Gastrocnemius medialis (tissue), 4 donors: ENCODE results near the gene ARID1B. TPM values are rescaled to one million over a fixed set of nuclear protein-coding genes. Genes with fewer than 3 reads are reported as not detected.
A peak's percentile ranks its signal among the peaks of the same experiment; 100 is the strongest.

Experiments used
- ATAC-seq, 2 donors: fragments of 150-250 bp; one replicate each; pipeline ENCODE4 v1.9.1; 2016
- DNase-seq, 2 donors: peaks; one replicate each; pipeline ENCODE4 v3.0.0-alpha.2; 2019
- H3K27ac ChIP-seq, 4 donors: fragments of 200-600 bp; sonication (generic); 1 replicate in 1 of 4; 2 replicates in 3 of 4; pipeline ENCODE4 v1.5.1; 2016 to 2018; ENCODE audit warnings: mild to moderate bottlenecking in 2 of 4, moderate library complexity in 1 of 4
- H3K27me3 ChIP-seq, 3 donors: fragments of 200-600 bp; sonication (generic) in 2 of 3; 1 replicate in 1 of 3; 2 replicates in 2 of 3; pipeline versions ENCODE4 v1.5.1 to v1.6.0; 2016 to 2019; ENCODE audit warnings: mild to moderate bottlenecking in 1 of 3, moderate library complexity in 1 of 3
- H3K36me3 ChIP-seq, 2 donors: fragments of 200-600 bp; sonication (generic) in 1 of 2; one replicate each; pipeline ENCODE4 v1.5.1; 2017 to 2018
- H3K4me1 ChIP-seq, 2 donors: fragments of 200-600 bp; sonication (generic) in 1 of 2; one replicate each; pipeline ENCODE4 v1.5.1; 2016 to 2017; ENCODE audit warnings: mild to moderate bottlenecking in 2 of 2
- H3K4me3 ChIP-seq, 4 donors: fragments of 200-600 bp; sonication (generic) in 3 of 4; 1 replicate in 1 of 4; 2 replicates in 3 of 4; pipeline ENCODE4 v1.5.1; 2016 to 2019; ENCODE audit warnings: mild to moderate bottlenecking in 2 of 4
- H3K9me3 ChIP-seq, 3 donors: fragments of 200-600 bp; sonication (generic) in 2 of 3; 1 replicate in 1 of 3; 2 replicates in 2 of 3; pipeline ENCODE4 v1.5.1; 2016 to 2019
- CTCF ChIP-seq, 5 experiments: fragments of 450-650 bp in 3 of 5; fragments of 200-600 bp in 2 of 5; sonication (generic) in 2 of 5; IDR thresholded peaks in 4 of 5; conservative IDR thresholded peaks in 1 of 5; 1 replicate in 4 of 5; 2 replicates in 1 of 5; pipeline ENCODE4 v1.5.1; 2016 to 2019; ENCODE audit warnings: antibody characterized with exemption in 5 of 5, mild to moderate bottlenecking in 3 of 5, moderate library complexity in 3 of 5
- POLR2A ChIP-seq, 2 donors: fragments of 450-650 bp; IDR thresholded peaks; one replicate each; pipeline ENCODE4 v1.6.1; 2017; ENCODE audit warnings: antibody characterized with exemption in 2 of 2, mild to moderate bottlenecking in 2 of 2, moderate library complexity in 2 of 2
- in situ Hi-C, 4 donors: fragments of 200-750 bp; cut with MboI; loops; one replicate each; pipeline versions ENCODE4 v1.15.0 to v1.8.0; 2017; ENCODE audit warnings: low sequenced_read_pairs in 4 of 4
- intact Hi-C: fragments of 100-400 bp; cut with DNase I; formaldehyde crosslinking; loops from one replicate; pipeline ENCODE4 v1.15.1; 2023; ENCODE audit warnings: low total_unique reads
- total RNA-seq, 4 donors: library from RNA; depleted of rRNA; stranded (reverse); fragments of >200 nt; gene quantifications; one replicate each; pipeline versions ENCODE4 v1.1.0 to v1.2.3, GENCODE V29; 2016

The ARID1B gene
- total RNA-seq, 4 donors from 2014 or later = 54.9 to 75.3 (median 62.0) TPM

GRCh38 chr6:157236040-157236725 is 459.0 kb downstream of the ARID1B start:
- in situ Hi-C loops (no loop called here), intact Hi-C loops (no loop called here)
- peaks cover 25 to 31% of the 10 kb centered on the region in 2 donors for H3K4me1 ChIP-seq

GRCh38 chr6:157238346-157238745 is 461.2 kb downstream of the ARID1B start:
- TF ChIP-seq CTCF (IDR thresholded peaks at IDR 0.05 in 4 of 5, conservative IDR thresholded peaks at IDR 0.05 in 1 of 5) (no peak), POLR2A (IDR thresholded peaks at IDR 0.05) (no peak)
- H3K9me3 ChIP-seq = no peaks in the 10 kb centered on the region
- in situ Hi-C loops (no loop called here), intact Hi-C loops (no loop called here)
- H3K4me3 ChIP-seq = no peak overlapping the region
- DNase-seq (no peak), ATAC-seq (no peak)
- peaks cover 0 to 15% (median 0%) of the 10 kb centered on the region in 3 donors for H3K27me3 ChIP-seq
- no peaks in the 10 kb centered on the region for H3K36me3 ChIP-seq
- peaks cover 40 to 45% of the 10 kb centered on the region in 2 donors for H3K4me1 ChIP-seq
- H3K27ac ChIP-seq = no peak overlapping the region

More at GRCh38 chr6:157236040-157236725, 459.0 kb downstream of the ARID1B start:
- ATAC-seq = peak in 1 of 2 donors; percentile 15
- TF ChIP-seq CTCF (IDR thresholded peaks at IDR 0.05 in 4 of 5, conservative IDR thresholded peaks at IDR 0.05 in 1 of 5) (no peak), POLR2A (IDR thresholded peaks at IDR 0.05) (no peak)
- Histone ChIP-seq H3K36me3 (no peaks in the 10 kb centered on the region), H3K9me3 (no peaks in the 10 kb centered on the region), H3K27ac (peak overlapping the region; percentile 8 to 53 (median 49)), H3K4me3 (peak overlapping the region; percentile 57 to 70 (median 61)), H3K27me3 (peaks cover 0 to 15% (median 0%) of the 10 kb centered on the region in 3 donors)
- DNase-seq = no peak

GRCh38 chr6:157239148-157239547 is 462.0 kb downstream of the ARID1B start:
- intact Hi-C loops (no loop called here), in situ Hi-C loops (no loop called here)
- peaks cover 49% of the 10 kb centered on the region in 2 donors for H3K4me1 ChIP-seq
- H3K9me3 ChIP-seq = no peaks in the 10 kb centered on the region
- no peak for ATAC-seq
- peak overlapping the region in 2 of 4 donors; percentile 87 to 91 for H3K27ac ChIP-seq
- H3K36me3 ChIP-seq = no peaks in the 10 kb centered on the region
- H3K4me3 ChIP-seq = no peak overlapping the region
- DNase-seq = no peak
- TF ChIP-seq POLR2A (IDR thresholded peaks at IDR 0.05) (no peak), CTCF (IDR thresholded peaks at IDR 0.05 in 4 of 5, conservative IDR thresholded peaks at IDR 0.05 in 1 of 5) (no peak)
- H3K27me3 ChIP-seq = peaks cover 0 to 15% (median 0%) of the 10 kb centered on the region in 3 donors

GRCh38 chr6:157239671-157240058 is 462.5 kb downstream of the ARID1B start:
- H3K4me1 ChIP-seq = peaks cover 52 to 53% of the 10 kb centered on the region in 2 donors
- no peak for DNase-seq
- intact Hi-C loops = loop anchor here (5.0 to 10.0 kb wide), 4 partner anchors 52 to 1925 kb away; partner anchors contain the start of genes DYNLT1 and TFB1M

More at GRCh38 chr6:157239671-157240058, 462.5 kb downstream of the ARID1B start:
- peak overlapping the region; percentile 87 to 91 (median 91) for H3K27ac ChIP-seq
- no peak for TF ChIP-seq CTCF (IDR thresholded peaks at IDR 0.05 in 4 of 5, conservative IDR thresholded peaks at IDR 0.05 in 1 of 5)
- no peak for TF ChIP-seq POLR2A (IDR thresholded peaks at IDR 0.05)
- H3K36me3 ChIP-seq = no peaks in the 10 kb centered on the region
- peaks cover 0 to 14% (median 0%) of the 10 kb centered on the region in 3 donors for H3K27me3 ChIP-seq
- in situ Hi-C loops = no loop called here
- H3K4me3 ChIP-seq = peak overlapping the region in 3 of 4 donors; percentile 30 to 61 (median 52)
- ATAC-seq = no peak
- H3K9me3 ChIP-seq = no peaks in the 10 kb centered on the region
